ENCODE results near the gene HPGDS.

GRCh38 chr4:94378047-94378446 lies 35.4 kb upstream of the HPGDS start:
- TF ChIP-seq ZNF629 (tag by site-specific recombination; IDR thresholded peaks at IDR 0.05) (no peak), ZSCAN30 (tag by site-specific recombination; IDR thresholded peaks at IDR 0.05) (no peak), KLF16 (tag by site-specific recombination; IDR thresholded peaks at IDR 0.05) (no peak), ZFP41 (tag by site-specific recombination; IDR thresholded peaks at IDR 0.05; ENCODE audit: borderline replicate concordance) (no peak), SCRT1 (tag by site-specific recombination; IDR thresholded peaks at IDR 0.05; ENCODE audit: borderline replicate concordance) (no peak), REPIN1 (tag by site-specific recombination; IDR thresholded peaks at IDR 0.05; ENCODE audit: low read depth) (no peak), ZNF366 (tag by site-specific recombination; conservative IDR thresholded peaks at IDR 0.05) (no peak), SETDB1 (IDR thresholded peaks at IDR 0.05; ENCODE audit: insufficient read length, low read length) (no peak), ZNF324 (tag by site-specific recombination; IDR thresholded peaks at IDR 0.05) (no peak), ZNF580 (tag by site-specific recombination; IDR thresholded peaks at IDR 0.05) (no peak)
- TF ChIP-seq, protein P1, sequence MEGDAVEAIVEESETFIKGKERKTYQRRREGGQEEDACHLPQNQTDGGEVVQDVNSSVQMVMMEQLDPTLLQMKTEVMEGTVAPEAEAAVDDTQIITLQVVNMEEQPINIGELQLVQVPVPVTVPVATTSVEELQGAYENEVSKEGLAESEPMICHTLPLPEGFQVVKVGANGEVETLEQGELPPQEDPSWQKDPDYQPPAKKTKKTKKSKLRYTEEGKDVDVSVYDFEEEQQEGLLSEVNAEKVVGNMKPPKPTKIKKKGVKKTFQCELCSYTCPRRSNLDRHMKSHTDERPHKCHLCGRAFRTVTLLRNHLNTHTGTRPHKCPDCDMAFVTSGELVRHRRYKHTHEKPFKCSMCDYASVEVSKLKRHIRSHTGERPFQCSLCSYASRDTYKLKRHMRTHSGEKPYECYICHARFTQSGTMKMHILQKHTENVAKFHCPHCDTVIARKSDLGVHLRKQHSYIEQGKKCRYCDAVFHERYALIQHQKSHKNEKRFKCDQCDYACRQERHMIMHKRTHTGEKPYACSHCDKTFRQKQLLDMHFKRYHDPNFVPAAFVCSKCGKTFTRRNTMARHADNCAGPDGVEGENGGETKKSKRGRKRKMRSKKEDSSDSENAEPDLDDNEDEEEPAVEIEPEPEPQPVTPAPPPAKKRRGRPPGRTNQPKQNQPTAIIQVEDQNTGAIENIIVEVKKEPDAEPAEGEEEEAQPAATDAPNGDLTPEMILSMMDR (tag by site-specific recombination; IDR thresholded peaks at IDR 0.05): no peak
- TF ChIP-seq, protein P2, sequence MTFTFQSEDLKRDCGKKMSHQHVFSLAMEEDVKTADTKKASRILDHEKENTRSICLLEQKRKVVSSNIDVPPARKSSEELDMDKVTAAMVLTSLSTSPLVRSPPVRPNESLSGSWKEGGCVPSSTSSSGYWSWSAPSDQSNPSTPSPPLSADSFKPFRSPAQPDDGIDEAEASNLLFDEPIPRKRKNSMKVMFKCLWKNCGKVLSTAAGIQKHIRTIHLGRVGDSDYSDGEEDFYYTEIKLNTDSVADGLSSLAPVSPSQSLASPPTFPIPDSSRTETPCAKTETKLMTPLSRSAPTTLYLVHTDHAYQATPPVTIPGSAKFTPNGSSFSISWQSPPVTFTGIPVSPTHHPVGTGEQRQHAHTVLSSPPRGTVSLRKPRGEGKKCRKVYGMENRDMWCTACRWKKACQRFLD (tag by site-specific recombination; IDR thresholded peaks at IDR 0.05): no peak
- TF ChIP-seq, protein P3, sequence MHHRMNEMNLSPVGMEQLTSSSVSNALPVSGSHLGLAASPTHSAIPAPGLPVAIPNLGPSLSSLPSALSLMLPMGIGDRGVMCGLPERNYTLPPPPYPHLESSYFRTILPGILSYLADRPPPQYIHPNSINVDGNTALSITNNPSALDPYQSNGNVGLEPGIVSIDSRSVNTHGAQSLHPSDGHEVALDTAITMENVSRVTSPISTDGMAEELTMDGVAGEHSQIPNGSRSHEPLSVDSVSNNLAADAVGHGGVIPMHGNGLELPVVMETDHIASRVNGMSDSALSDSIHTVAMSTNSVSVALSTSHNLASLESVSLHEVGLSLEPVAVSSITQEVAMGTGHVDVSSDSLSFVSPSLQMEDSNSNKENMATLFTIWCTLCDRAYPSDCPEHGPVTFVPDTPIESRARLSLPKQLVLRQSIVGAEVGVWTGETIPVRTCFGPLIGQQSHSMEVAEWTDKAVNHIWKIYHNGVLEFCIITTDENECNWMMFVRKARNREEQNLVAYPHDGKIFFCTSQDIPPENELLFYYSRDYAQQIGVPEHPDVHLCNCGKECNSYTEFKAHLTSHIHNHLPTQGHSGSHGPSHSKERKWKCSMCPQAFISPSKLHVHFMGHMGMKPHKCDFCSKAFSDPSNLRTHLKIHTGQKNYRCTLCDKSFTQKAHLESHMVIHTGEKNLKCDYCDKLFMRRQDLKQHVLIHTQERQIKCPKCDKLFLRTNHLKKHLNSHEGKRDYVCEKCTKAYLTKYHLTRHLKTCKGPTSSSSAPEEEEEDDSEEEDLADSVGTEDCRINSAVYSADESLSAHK (tag by site-specific recombination; IDR thresholded peaks at IDR 0.05): no peak
